ENCODE measurements around the gene CBX8.

DNA sequence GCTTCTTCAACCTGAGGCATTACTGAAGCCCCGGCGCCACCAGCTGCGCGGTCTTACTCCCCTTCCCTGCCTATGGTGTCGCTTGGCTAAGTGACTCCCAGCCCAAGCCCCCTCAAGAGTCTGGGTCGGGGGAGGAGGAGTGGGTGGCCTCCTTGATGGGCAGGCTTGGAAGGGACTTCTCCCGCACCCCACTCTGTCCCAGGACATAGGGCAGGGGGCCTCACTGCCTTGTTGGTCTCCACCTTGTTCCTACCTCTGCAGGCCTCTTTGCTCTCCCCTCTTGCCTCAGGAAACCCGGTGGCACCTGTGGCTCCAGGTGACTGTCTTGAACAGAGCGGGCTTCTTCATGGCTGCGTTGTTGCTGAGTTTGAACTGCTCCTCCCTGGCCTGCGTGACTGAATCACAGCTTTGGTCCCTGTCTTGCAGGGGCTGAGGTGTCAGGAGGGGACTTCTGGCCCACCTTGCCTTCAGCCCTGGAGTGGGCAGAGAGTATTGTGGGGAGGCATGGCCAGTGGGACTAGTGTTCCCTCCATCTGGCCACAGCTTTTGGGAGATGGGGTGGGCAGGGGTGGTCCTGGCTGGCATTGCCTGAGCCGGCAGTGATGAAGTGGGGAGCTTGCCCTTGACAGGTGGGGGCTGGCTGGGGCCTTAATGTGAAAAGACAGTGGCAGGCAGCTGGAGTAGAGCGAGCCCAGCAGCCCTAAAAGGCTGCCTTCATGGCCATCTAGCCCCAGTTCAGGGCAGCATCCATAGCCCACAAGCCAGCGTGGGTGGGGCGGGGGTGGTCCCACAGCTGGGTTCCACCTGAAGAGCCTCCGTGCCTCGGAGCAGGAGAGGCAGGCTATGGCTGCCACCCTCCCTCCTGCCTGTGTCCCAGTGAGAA is 11.6 kb downstream of the CBX8 start:
- TF ChIP-seq, protein P1, sequence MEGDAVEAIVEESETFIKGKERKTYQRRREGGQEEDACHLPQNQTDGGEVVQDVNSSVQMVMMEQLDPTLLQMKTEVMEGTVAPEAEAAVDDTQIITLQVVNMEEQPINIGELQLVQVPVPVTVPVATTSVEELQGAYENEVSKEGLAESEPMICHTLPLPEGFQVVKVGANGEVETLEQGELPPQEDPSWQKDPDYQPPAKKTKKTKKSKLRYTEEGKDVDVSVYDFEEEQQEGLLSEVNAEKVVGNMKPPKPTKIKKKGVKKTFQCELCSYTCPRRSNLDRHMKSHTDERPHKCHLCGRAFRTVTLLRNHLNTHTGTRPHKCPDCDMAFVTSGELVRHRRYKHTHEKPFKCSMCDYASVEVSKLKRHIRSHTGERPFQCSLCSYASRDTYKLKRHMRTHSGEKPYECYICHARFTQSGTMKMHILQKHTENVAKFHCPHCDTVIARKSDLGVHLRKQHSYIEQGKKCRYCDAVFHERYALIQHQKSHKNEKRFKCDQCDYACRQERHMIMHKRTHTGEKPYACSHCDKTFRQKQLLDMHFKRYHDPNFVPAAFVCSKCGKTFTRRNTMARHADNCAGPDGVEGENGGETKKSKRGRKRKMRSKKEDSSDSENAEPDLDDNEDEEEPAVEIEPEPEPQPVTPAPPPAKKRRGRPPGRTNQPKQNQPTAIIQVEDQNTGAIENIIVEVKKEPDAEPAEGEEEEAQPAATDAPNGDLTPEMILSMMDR (IDR thresholded peaks at IDR 0.05): no peak
- TF ChIP-seq POLR2A (IDR thresholded peaks at IDR 0.05): no peak

Measured in thyroid gland (tissue), 4 donors.